Heart right ventricle (tissue), 16 donors: ENCODE measurements around the gene PMIS2. TPM values are rescaled to one million over a fixed set of nuclear protein-coding genes. Genes with fewer than 3 reads are reported as not detected.

Source experiments
- ATAC-seq, 8 donors: fragments of 200-7000 bp; cut with Tn5 transposase; one replicate each; pipeline ENCODE4 v1.9.1; 2020; ENCODE audit warnings: mild to moderate bottlenecking in 8 of 8, moderate library complexity in 8 of 8, moderate number of reproducible peaks in 1 of 8
- DNase-seq, 2 donors: peaks; one replicate each; pipeline ENCODE4 v3.0.0-alpha.2; 2020
- H3K27ac ChIP-seq, 10 donors: fragments of 200-600 bp; sonication (generic) in 2 of 10; one replicate each; pipeline versions ENCODE4 v1.5.0 to v1.8.0; 2020 to 2022; ENCODE audit warnings: mild to moderate bottlenecking in 3 of 10
- H3K27me3 ChIP-seq, 7 donors: fragments of 200-600 bp; one replicate each; pipeline ENCODE4 v1.8.0; 2021 to 2022; ENCODE audit warnings: mild to moderate bottlenecking in 2 of 7
- H3K36me3 ChIP-seq, 9 donors: fragments of 200-600 bp; sonication (generic) in 1 of 9; one replicate each; pipeline versions ENCODE4 v1.5.0 to v1.8.0; 2020 to 2022; ENCODE audit warnings: mild to moderate bottlenecking in 2 of 9
- H3K4me1 ChIP-seq, 9 donors: fragments of 200-600 bp; sonication (generic) in 1 of 9; one replicate each; pipeline versions ENCODE4 v1.5.0 to v1.8.0; 2020 to 2022; ENCODE audit warnings: mild to moderate bottlenecking in 4 of 9
- H3K4me3 ChIP-seq, 10 donors: fragments of 200-600 bp; sonication (generic) in 2 of 10; one replicate each; pipeline versions ENCODE4 v1.5.0 to v1.8.0; 2020 to 2022; ENCODE audit warnings: mild to moderate bottlenecking in 7 of 10, moderate library complexity in 2 of 10
- H3K9me3 ChIP-seq, 11 donors: fragments of 200-600 bp in 10 of 11; sonication (generic) in 2 of 11; one replicate each; pipeline versions ENCODE4 v1.5.0 to v1.8.0; 2013 to 2022; ENCODE audit warnings: mild to moderate bottlenecking in 2 of 11, control low read depth in 1 of 11, moderate library complexity in 1 of 11
- CTCF ChIP-seq, 9 donors: fragments of 200-600 bp; sonication (generic) in 2 of 9; IDR thresholded peaks; one replicate each; pipeline versions ENCODE4 v1.5.0 to v1.8.0; 2021 to 2022; ENCODE audit warnings: antibody characterized with exemption in 9 of 9, mild to moderate bottlenecking in 5 of 9, moderate library complexity in 1 of 9
- WGBS, 2 donors: extraction: QIAGEN DNeasy Blood & Tissue Kit; methylation state at CpG; one replicate each; pipeline ENCODE4 v1.1.7; 2013; ENCODE audit warnings: inconsistent platforms in 1 of 2; 5-methylcytosine and 5-hydroxymethylcytosine counted together
- intact Hi-C, 10 donors: fragments of 100-400 bp; cut with DNase I; formaldehyde crosslinking; loops; one replicate each; pipeline versions ENCODE4 v1.11.1 to v1.14.2; 2022
- polyA plus RNA-seq, 2 donors: library from polyadenylated mRNA; stranded (reverse); fragments of 200-250 nt; gene quantifications; one replicate each; pipeline ENCODE4 v1.2.3, GENCODE V29; 2013
- total RNA-seq, 10 donors: library from RNA; stranded (reverse); fragmentation: NEBNext Ultra II Directional in 3 of 10; extraction: Animal tissue kit (Norgen Biotek cat#: 25700) in 3 of 10; gene quantifications; one replicate each; pipeline versions ENCODE4 v1.2.1 to v1.2.4, GENCODE V29; 2021 to 2023
- donor health status: Arrhythmogenic right ventricular cardiomyopathy.
- donor health status: ischemic (EF 13 %, LVEDD 7.1; RV severe dilation, severe dysfunction).
- donor health status: healthy with polysubstance abuse.
- donor health status: DM: no; HTN: yes; CAD: no.
- donor health status: DM: no; HTN: no; CAD: no.
- donor health status: ischemic (EF 25% LVEDD 6.9; RV normal size, moderate dysfunction).
- donor health status: ischemic (EF 25% LVEDD 5.7; RV mildly dilated, moderate dysfunction).
- donor health status: healthy.
- donor health status: DM: yes; HTN: yes; CAD: no.
- donor health status: Ischemic cardiomyopathy.
- donor health status: ischemic (EF 35%, LVEDD 5.7; RV mildly dilated, moderate dysfunction).
- donor health status: nonischemic (EF 11% LVEDD 7.7; RV severe dilation, severe dysfunction).
- donor health status: DM: yes; HTN: yes; CAD: no.
- donor health status: PGD.
- donor health status: ischemic (EF 29% LVEDD 5.4; RV normal size, mild dysfunction).
- donor health status: nonischemic (EF 23%, LVEDD 6.1; RV moderate dilation, normal function).

The PMIS2 gene
- total and polyA plus RNA-seq, 12 donors, result not detected

GRCh38 chr19:35542209-35542608 is 43.8 kb upstream of the PMIS2 start:
- DNase-seq (no peak), ATAC-seq (no peak)
- no peak overlapping the region for H3K4me3 ChIP-seq
- H3K36me3 ChIP-seq, result peaks cover 0 to 10% (median 0%) of the 10 kb centered on the region in 9 donors
- intact Hi-C loops, result loop anchor here in 5 of 10 donors (10.0 kb wide), 3 partner anchors 103 to 393 kb away; partner anchors contain the start of genes KMT2B (in 3 of the 5), COX6B1 (in 1 of the 5), ETV2 (in 1 of the 5) and LRFN3 (in 1 of the 5)
- no peak overlapping the region for H3K27ac ChIP-seq
- H3K27me3 ChIP-seq, result no peaks in the 10 kb centered on the region
- WGBS, 2 donors, result 94% methylated on average over 11 of the region's 11 CpGs
- TF ChIP-seq CTCF (IDR thresholded peaks at IDR 0.05), result no peak
- no peaks in the 10 kb centered on the region for H3K9me3 ChIP-seq
- H3K4me1 ChIP-seq, result peaks cover 0 to 24% (median 21%) of the 10 kb centered on the region in 9 donors

- DNase-seq, result no peak
- TF ChIP-seq CTCF (IDR thresholded peaks at IDR 0.05), result no peak
- H3K36me3 ChIP-seq, result peaks cover 0 to 20% (median 0%) of the 10 kb centered on the region in 9 donors
- ATAC-seq, result no peak
- no peak overlapping the region for H3K4me3 ChIP-seq
- H3K9me3 ChIP-seq, result no peaks in the 10 kb centered on the region
- 96 to 97% methylated on average over 15 of the region's 15 CpGs for WGBS, 2 donors
- H3K27me3 ChIP-seq, result no peaks in the 10 kb centered on the region
- H3K4me1 ChIP-seq, result peaks cover 0 to 24% (median 21%) of the 10 kb centered on the region in 9 donors
- intact Hi-C loops, result loop anchor here in 5 of 10 donors (2.0 to 10.0 kb wide), 4 partner anchors 101 to 391 kb away; partner anchors contain the start of genes KMT2B (in 3 of the 5), COX6B1 (in 1 of the 5), ETV2 (in 1 of the 5) and LRFN3 (in 1 of the 5)
- no peak overlapping the region for H3K27ac ChIP-seq
Measured at GRCh38 chr19:35543280-35544109, 42.5 kb upstream of the PMIS2 start.

- WGBS, 2 donors, result 81 to 89% methylated on average over 3 of the region's 3 CpGs
- Histone ChIP-seq H3K27me3 (no peaks in the 10 kb centered on the region), H3K4me3 (peak overlapping the region in 9 of 10 donors; percentile 75 to 97 (median 90)), H3K9me3 (no peaks in the 10 kb centered on the region), H3K27ac (peak overlapping the region in 5 of 10 donors; percentile 80 to 94 (median 83)), H3K36me3 (peaks cover 0 to 20% (median 0%) of the 10 kb centered on the region in 9 donors), H3K4me1 (peaks cover 0 to 24% (median 21%) of the 10 kb centered on the region in 9 donors)
- TF ChIP-seq CTCF (IDR thresholded peaks at IDR 0.05), result no peak
- intact Hi-C loops, result loop anchor here in 5 of 10 donors (2.0 to 10.0 kb wide), 4 partner anchors 101 to 391 kb away; partner anchors contain the start of genes KMT2B (in 3 of the 5), COX6B1 (in 1 of the 5), ETV2 (in 1 of the 5) and LRFN3 (in 1 of the 5)
- ATAC-seq (no peak), DNase-seq (no peak)
Measured at GRCh38 chr19:35544110-35544802, 41.7 kb upstream of the PMIS2 start.
